GM10266 (cell line): ENCODE data around the gene LARP1B.
"Not testable (repeated sequence)": the region's sequence is repeated elsewhere in the genome, so short reads cannot be mapped to it uniquely, and the experiment has no call there.

Experiments used
- DNase-seq: peaks from one replicate; pipeline ENCODE4 v3.0.0; 2012; ENCODE audit errors: extremely low spot score
- CTCF ChIP-seq: IDR thresholded peaks from 2 replicates; pipeline ENCODE4 v1.5.1; 2012; ENCODE audit warnings: mild to moderate bottlenecking, low read depth; ENCODE audit not compliant: control insufficient read depth, insufficient read depth; ENCODE audit errors: missing control alignments

The LARP1B gene

GRCh38 chr4:128232719-128233118 is 171.6 kb downstream of the LARP1B start:
- no peak for DNase-seq

GRCh38 chr4:128234836-128235235 is 173.7 kb downstream of the LARP1B start:
- DNase-seq, result no peak
- no peak for TF ChIP-seq CTCF

More at GRCh38 chr4:128232719-128233118, 171.6 kb downstream of the LARP1B start:
- no peak for TF ChIP-seq CTCF

GRCh38 chr4:128241019-128241418 is 179.9 kb downstream of the LARP1B start:
- TF ChIP-seq CTCF, result no peak
- no peak for DNase-seq

GRCh38 chr4:128241425-128241913 is 180.4 kb downstream of the LARP1B start:
- no peak for TF ChIP-seq CTCF
- no peak for DNase-seq

DNA sequence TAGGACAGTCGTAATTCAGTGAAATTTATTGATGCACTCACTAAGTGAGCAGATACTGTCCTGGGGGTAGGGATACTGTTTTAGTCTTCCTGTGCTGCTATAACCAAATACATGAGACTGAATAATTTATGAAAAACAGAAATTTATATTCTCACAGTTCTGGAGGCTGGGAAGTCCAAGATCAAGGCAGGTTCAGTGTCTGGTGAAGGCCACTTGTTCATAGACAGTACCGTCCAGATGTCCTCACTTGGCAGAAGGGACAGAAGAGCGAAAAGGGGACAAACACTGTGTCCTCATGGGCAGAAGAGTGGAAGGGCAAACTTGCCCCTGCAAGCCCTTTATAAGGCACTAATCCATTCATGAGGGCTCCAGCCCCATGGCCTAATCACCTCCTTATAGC is 180.9 kb downstream of the LARP1B start:
- no peak for TF ChIP-seq CTCF
- DNase-seq, result no peak

DNA sequence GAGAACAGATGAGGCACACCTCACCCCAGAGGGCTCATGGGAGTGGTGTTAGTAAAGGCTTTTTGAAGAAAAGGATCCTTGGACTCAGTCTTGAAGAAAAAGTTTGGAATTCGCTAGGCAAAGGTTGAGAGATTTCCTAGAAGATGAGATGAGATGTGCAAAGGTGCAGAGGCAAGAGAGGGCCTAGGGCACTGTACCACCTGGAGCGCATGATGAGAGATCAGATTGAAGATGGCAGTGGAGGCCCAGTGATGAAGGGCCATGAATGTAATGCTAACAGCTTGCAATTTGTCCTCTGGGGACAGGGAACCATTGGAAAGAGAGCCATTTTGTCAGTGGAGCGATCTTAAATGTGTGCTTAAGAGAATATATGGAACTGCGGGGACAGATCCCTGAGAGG is 181.5 kb downstream of the LARP1B start:
- DNase-seq, result no peak
- TF ChIP-seq CTCF, result no peak

GRCh38 chr4:128244379-128244778 is 183.3 kb downstream of the LARP1B start:
- no peak for DNase-seq

GRCh38 chr4:128245391-128245790 is 184.3 kb downstream of the LARP1B start:
- DNase-seq, result not testable (repeated sequence)

More at GRCh38 chr4:128244379-128244778, 183.3 kb downstream of the LARP1B start:
- TF ChIP-seq CTCF, result no peak
